ENCODE results near the gene MIPEP. TPM values are rescaled to one million over a fixed set of nuclear protein-coding genes. Genes with fewer than 3 reads are reported as not detected.

The MIPEP gene
- total RNA-seq, 1 donor from 2014 or later: 7.8 TPM

DNA sequence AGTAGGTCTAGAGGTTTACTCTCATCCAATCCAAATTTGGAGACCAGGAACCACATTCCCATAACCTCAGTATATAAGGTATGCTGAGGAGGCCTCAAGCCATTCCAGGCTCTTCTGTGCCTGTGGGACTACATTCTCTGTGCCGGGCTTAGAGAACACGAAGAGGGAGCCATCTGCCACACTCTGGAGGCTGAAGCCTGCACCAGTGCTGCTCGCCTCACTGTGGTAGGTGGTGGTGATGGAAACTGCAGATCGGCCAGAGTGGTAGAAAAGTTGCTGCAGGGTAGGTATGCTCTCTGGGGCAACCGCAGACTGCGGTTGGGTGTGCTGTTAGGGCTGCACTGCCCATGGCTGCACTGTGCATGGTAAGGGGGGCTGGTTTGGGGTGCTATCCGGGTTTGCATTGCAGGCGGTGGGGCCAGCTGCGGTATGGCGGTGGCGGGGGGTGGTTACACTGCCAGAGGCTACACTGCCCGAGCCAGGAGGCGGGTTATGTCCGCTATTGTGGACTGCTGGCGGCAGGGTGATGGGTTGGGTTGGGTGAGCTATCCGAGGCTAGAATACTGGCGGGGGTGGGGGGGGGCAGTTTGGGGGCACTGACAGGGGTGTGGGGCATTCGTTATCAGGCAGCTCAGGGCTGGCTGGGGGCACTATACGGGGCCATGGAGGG, 174.0 kb downstream of the MIPEP start:
- no peak for DNase-seq (ENCODE audit: low spot score)
- Mint-ChIP-seq H3K4me3 (no peak overlapping the region), H3K9me3 (no peaks in the 10 kb centered on the region), H3K4me1 (ENCODE audit: low read depth) (no peaks in the 10 kb centered on the region), H3K27ac (no peak overlapping the region), H3K36me3 (ENCODE audit: low read depth) (no peaks in the 10 kb centered on the region), H3K27me3 (ENCODE audit: insufficient read depth) (peaks cover 16% of the 10 kb centered on the region)
- intact Hi-C loops (cut with micrococcal nuclease): loop anchor here (5.0 to 10.0 kb wide), 2 partner anchors 157 to 250 kb away; no protein-coding TSS in a partner anchor

DNA sequence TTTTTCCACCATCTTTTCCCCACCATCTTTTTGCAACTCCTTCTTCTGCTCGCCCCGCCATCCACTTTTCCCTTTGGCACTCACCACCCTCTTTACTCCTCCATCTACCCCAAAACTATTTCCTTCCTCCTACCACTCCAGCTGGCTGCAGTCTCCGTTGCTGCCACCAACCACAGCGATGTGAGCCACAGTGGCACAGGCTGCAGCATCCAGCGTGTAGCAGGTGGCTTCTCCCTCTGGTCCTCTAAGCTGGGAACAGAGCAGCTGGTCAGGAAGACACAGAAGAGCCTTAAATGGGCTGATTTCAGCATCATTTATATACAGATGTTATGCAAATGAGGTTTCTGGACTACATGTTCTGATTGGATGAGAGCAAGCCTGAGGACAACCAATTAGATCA, 174.5 kb downstream of the MIPEP start:
- no peaks in the 10 kb centered on the region for H3K4me1 Mint-ChIP-seq (ENCODE audit: low read depth)
- no peaks in the 10 kb centered on the region for H3K36me3 Mint-ChIP-seq (ENCODE audit: low read depth)
- H3K27ac Mint-ChIP-seq: no peak overlapping the region
- H3K9me3 Mint-ChIP-seq: no peaks in the 10 kb centered on the region
- no peak for DNase-seq (ENCODE audit: low spot score)
- intact Hi-C loops (cut with micrococcal nuclease): loop anchor here (5.0 to 10.0 kb wide), 2 partner anchors 158 to 250 kb away; no protein-coding TSS in a partner anchor
- peaks cover 16% of the 10 kb centered on the region for H3K27me3 Mint-ChIP-seq (ENCODE audit: insufficient read depth)
- H3K4me3 Mint-ChIP-seq: no peak overlapping the region

DNA sequence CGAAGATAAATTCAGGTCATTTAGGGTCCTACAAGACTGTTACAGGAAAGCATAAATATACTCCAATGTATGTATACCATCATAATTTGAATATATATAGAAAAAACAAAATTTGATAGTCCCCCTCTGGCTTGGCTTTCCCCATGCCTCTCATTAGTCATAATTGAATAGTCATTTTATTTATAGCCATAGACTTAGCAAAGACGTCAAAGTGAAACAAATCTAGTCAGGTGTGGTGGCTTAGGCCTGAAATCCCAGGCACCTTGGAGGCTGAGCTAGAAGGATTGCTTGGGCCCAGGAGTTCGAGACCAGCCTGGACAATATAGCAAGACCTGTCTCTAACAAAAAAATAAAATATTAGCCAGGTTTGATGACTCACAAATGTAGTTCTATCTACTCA, 177.8 kb downstream of the MIPEP start:
- no peak for DNase-seq (ENCODE audit: low spot score)
- H3K27me3 Mint-ChIP-seq (ENCODE audit: insufficient read depth): peaks cover 13% of the 10 kb centered on the region
- intact Hi-C loops (cut with micrococcal nuclease): loop anchor here (10.0 kb wide), 1 partner anchor 247 kb away; no protein-coding TSS in a partner anchor
- H3K4me3 Mint-ChIP-seq: no peak overlapping the region
- H3K9me3 Mint-ChIP-seq: no peaks in the 10 kb centered on the region
- no peaks in the 10 kb centered on the region for H3K4me1 Mint-ChIP-seq (ENCODE audit: low read depth)
- H3K27ac Mint-ChIP-seq: no peak overlapping the region
- H3K36me3 Mint-ChIP-seq (ENCODE audit: low read depth): no peaks in the 10 kb centered on the region

DNA sequence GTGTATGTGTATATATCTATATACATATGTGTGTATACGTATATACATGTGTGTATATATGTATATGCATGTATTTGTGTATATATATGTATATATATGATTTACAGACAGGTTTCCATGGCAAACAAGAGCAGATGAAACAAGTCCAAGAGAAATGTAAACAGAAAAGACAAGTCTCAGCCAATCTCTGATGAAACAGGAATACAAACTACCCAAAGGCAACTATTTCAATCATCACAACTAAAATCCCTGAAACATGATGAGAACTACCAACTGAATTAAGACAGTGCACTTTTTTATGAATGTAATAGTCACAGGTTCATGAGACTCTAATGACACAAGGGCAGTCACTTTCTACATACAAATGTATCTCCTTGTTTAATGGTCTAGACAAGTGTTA, 178.8 kb downstream of the MIPEP start:
- Mint-ChIP-seq H3K27me3 (ENCODE audit: insufficient read depth) (peaks cover 15% of the 10 kb centered on the region), H3K9me3 (no peaks in the 10 kb centered on the region), H3K4me3 (no peak overlapping the region), H3K36me3 (ENCODE audit: low read depth) (no peaks in the 10 kb centered on the region), H3K27ac (no peak overlapping the region), H3K4me1 (ENCODE audit: low read depth) (no peaks in the 10 kb centered on the region)
- intact Hi-C loops (cut with micrococcal nuclease): loop anchor here (10.0 kb wide), 1 partner anchor 246 kb away; no protein-coding TSS in a partner anchor
- DNase-seq (ENCODE audit: low spot score): no peak

DNA sequence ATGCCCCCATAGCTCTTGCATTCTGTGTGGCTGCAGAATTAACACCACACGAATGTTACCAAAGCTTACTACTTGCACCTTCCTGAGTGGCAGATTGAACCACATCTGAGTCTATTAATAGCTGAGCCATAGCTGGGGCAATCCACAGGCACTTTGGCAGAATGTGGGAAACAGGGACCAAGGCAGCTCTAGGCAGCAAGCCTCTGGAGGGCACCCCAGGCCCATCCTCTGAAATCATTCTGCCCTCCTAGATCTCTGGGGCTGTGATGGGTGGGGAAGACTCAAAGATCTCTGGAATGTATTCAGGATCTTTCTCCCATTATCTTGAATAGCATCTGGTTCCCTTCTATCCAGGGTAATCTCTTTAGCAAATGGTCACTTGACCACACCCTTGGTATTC, 179.7 kb downstream of the MIPEP start:
- Mint-ChIP-seq H3K4me1 (ENCODE audit: low read depth) (no peaks in the 10 kb centered on the region), H3K27me3 (ENCODE audit: insufficient read depth) (peaks cover 13% of the 10 kb centered on the region), H3K36me3 (ENCODE audit: low read depth) (no peaks in the 10 kb centered on the region), H3K9me3 (no peaks in the 10 kb centered on the region), H3K27ac (no peak overlapping the region), H3K4me3 (no peak overlapping the region)
- DNase-seq (ENCODE audit: low spot score): no peak
- intact Hi-C loops (cut with micrococcal nuclease): no loop called here

DNA sequence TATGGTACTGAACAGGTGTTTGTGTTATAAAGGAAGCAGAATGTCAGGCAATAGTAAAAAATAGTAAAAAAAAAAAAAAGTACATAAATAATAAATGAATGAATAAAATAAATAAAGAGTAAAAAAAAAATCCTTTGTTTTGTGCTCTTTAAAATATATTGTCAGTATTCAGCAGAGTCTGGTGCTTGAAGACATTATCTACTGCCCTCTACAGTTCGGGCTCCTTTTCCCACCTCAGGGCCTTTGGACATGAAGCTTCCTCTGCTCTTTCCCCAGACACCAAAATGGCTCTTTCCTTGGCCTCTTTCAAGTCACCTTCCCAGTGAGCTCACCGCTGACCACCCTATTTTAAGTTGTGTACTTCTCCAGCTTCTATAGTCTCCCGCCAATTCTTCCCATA, 181.5 kb downstream of the MIPEP start:
- DNase-seq (ENCODE audit: low spot score): no peak
- intact Hi-C loops (cut with micrococcal nuclease): no loop called here
- Mint-ChIP-seq H3K27me3 (ENCODE audit: insufficient read depth) (peaks cover 7% of the 10 kb centered on the region), H3K4me3 (no peak overlapping the region), H3K27ac (no peak overlapping the region), H3K4me1 (ENCODE audit: low read depth) (no peaks in the 10 kb centered on the region), H3K36me3 (ENCODE audit: low read depth) (no peaks in the 10 kb centered on the region), H3K9me3 (no peaks in the 10 kb centered on the region)

DNA sequence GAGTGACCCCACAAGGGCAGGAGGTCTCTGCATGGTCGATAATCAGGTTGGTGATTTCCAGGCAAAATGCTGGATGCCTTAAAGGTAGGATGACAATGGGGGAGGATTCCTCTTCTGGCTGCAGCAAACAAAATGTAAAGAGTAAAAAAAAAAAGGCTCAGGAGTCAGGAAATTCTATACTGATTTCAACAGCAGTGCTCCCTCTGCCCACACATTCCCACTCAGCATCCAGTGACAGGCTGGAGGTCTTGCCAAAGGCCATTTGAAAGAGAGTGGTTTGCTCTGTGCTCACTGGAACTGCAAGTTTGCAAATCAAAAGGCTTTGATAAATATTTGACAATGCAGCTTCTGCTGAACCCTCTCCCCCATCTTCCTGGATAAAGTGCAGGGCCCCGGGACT, 183.6 kb downstream of the MIPEP start:
- intact Hi-C loops (cut with micrococcal nuclease): no loop called here
- Mint-ChIP-seq H3K36me3 (ENCODE audit: low read depth) (no peaks in the 10 kb centered on the region), H3K4me3 (no peak overlapping the region), H3K4me1 (ENCODE audit: low read depth) (no peaks in the 10 kb centered on the region), H3K9me3 (no peaks in the 10 kb centered on the region), H3K27me3 (ENCODE audit: insufficient read depth) (peaks cover 2% of the 10 kb centered on the region), H3K27ac (no peak overlapping the region)
- DNase-seq (ENCODE audit: low spot score): no peak

DNA sequence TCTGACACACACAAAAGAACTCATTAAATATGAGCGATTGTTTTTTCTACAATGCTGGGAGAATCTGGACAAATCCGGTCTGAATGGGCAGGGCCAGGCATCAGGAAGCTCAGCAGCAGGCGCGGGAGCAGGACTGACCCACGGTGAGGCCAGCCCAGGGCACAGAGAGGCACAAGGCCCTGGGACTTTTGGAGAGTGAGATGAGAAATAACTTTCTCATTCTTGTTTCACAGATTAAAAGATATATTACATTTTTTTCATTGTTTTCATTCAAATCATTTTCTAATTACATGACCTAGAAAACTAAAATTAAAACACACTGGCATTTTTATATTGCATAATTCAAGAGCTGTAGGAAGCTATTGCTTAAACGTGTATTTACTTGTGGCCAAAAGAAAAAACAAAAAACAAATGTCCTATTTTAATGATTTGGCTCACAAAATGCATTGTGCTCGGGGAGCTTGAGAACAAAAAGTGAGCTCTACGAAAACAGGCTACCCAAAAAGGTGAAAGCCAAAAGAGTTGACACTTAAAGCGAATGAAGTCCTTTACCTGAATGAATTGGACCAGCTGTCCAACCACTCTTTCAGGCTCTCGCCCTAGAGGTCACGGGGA, 185.8 kb downstream of the MIPEP start:
- Mint-ChIP-seq H3K27ac (no peak overlapping the region), H3K4me3 (no peak overlapping the region)
- no peak for DNase-seq (ENCODE audit: low spot score)

DNA sequence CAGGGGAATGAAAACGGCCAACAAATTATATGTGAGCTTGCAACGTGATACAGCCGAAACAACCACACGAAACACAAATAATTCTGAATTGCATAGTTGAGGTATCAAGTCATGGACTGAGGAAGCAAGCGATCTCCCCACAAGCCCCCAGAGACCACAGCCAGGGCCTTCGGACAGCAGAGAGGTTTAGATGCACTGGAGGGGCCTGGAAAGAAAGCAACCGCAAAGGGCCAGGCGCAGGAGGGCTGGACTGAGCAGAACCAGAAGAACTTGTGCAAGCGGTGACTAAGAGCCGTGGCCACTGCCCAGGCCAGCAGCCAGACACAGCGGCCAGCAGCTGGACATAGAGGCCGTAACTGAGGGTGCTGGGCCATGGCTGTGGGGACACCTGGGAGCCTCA, 187.6 kb downstream of the MIPEP start:
- Mint-ChIP-seq H3K9me3 (no peaks in the 10 kb centered on the region), H3K4me1 (ENCODE audit: low read depth) (peaks cover under 1% of the 10 kb centered on the region), H3K27ac (no peak overlapping the region), H3K27me3 (ENCODE audit: insufficient read depth) (peaks cover 4% of the 10 kb centered on the region), H3K36me3 (ENCODE audit: low read depth) (no peaks in the 10 kb centered on the region), H3K4me3 (no peak overlapping the region)
- no peak for DNase-seq (ENCODE audit: low spot score)
- intact Hi-C loops (cut with micrococcal nuclease): no loop called here

More for the DNA sequence above, 185.8 kb downstream of the MIPEP start:
- Mint-ChIP-seq H3K9me3 (no peaks in the 10 kb centered on the region), H3K4me1 (ENCODE audit: low read depth) (no peaks in the 10 kb centered on the region), H3K36me3 (ENCODE audit: low read depth) (no peaks in the 10 kb centered on the region), H3K27me3 (ENCODE audit: insufficient read depth) (peaks cover 4% of the 10 kb centered on the region)
- intact Hi-C loops (cut with micrococcal nuclease): no loop called here

DNA sequence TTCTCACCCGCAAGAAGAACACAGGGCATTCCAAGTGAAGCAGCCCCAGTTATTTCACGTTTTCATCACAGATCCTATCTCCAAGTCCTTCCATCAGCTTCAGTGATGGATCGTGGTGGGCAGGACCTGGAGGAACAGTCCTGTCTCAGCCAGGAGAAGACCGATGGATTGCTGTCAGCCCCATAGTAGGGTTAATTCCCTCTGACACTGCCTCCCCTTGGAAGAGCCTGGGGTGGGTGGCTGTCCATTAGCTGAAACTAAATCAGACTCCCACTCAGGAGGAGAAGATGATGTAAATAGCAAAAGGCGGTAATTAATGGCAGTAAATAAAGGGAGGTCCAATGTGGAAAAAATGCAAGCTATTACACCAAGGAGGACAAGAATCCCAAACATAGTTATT, 188.0 kb downstream of the MIPEP start:
- Mint-ChIP-seq H3K9me3 (no peaks in the 10 kb centered on the region), H3K4me3 (no peak overlapping the region), H3K27me3 (ENCODE audit: insufficient read depth) (peaks cover 6% of the 10 kb centered on the region), H3K4me1 (ENCODE audit: low read depth) (peaks cover 5% of the 10 kb centered on the region), H3K27ac (no peak overlapping the region), H3K36me3 (ENCODE audit: low read depth) (no peaks in the 10 kb centered on the region)
- intact Hi-C loops (cut with micrococcal nuclease): no loop called here
- DNase-seq (ENCODE audit: low spot score): no peak

DNA sequence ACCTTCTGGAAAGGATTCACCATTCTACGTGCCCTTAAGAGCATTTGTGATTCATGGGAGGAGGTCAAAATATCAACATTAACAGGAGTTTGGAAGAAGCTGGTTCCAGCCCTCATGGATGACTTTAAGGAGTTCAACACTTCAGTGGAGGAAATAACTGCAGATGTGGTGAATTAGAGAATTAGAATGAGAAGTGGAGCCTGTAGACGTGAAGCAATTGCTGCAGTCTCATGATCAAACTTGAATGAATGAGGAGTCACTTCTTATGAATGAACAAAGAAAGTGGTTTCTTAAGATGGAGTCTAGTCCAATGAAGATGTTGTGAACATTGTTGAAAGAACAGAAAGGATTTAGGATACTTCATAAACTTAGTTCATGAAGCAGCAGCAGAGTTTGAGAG, 189.9 kb downstream of the MIPEP start:
- no peak for DNase-seq (ENCODE audit: low spot score)
- H3K36me3 Mint-ChIP-seq (ENCODE audit: low read depth): peaks cover 2% of the 10 kb centered on the region
- H3K27me3 Mint-ChIP-seq (ENCODE audit: insufficient read depth): peaks cover 4% of the 10 kb centered on the region
- H3K4me1 Mint-ChIP-seq (ENCODE audit: low read depth): peaks cover 11% of the 10 kb centered on the region
- H3K9me3 Mint-ChIP-seq: no peaks in the 10 kb centered on the region
- no peak overlapping the region for H3K4me3 Mint-ChIP-seq
- intact Hi-C loops (cut with micrococcal nuclease): no loop called here
- no peak overlapping the region for H3K27ac Mint-ChIP-seq

DNA sequence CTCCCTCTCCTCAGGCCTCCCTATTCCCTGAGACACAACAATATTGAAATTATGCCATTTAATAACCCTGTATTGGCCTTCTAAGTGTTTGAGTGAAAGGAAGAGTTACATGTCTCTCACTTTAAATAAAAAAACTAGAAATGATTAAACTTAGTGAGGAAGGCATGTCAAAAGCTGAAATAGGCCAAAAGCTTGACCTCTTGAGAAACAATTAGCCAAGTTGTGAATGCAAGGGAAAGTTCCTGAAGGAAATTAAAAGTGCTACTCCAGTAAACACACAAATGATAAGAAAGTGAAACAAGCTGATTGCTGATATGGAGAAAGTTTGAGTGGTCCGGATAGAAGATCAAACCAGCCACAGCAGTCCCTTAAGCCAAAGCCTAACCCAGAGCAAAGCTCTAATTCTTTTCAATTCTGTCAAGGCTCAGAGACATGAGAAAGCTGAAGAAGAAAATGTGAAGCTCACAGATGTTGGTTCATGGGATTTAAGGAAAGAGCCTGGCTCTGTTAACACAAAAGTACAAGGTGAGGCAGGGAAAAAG, 191.4 kb downstream of the MIPEP start:
- Mint-ChIP-seq H3K36me3 (ENCODE audit: low read depth) (peaks cover 2% of the 10 kb centered on the region), H3K27me3 (ENCODE audit: insufficient read depth) (peaks cover 4% of the 10 kb centered on the region), H3K4me3 (no peak overlapping the region), H3K27ac (no peak overlapping the region), H3K9me3 (no peaks in the 10 kb centered on the region), H3K4me1 (ENCODE audit: low read depth) (peaks cover 11% of the 10 kb centered on the region)
- intact Hi-C loops (cut with micrococcal nuclease): no loop called here
- DNase-seq (ENCODE audit: low spot score): no peak

DNA sequence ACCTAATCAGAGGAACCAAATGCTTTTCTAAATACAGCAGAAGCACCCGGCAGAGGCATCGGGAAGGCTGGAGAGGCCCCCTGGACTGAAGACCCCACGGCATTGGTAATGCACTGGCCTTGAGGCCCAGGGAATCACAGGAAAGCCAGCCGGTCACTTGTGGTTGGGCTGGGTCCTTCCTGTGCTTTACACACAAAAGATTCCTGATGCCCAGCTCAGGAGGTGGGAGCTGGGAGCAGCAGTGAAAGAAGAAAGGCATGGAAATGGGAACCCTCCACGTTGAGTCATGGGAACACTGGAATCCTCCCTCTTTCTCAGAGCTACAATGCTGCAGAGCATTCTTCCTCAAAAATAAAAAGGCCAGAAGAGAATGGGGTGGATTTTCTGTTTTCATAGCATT, 192.6 kb downstream of the MIPEP start:
- peaks cover 11% of the 10 kb centered on the region for H3K4me1 Mint-ChIP-seq (ENCODE audit: low read depth)
- H3K9me3 Mint-ChIP-seq: no peaks in the 10 kb centered on the region
- DNase-seq (ENCODE audit: low spot score): no peak
- intact Hi-C loops (cut with micrococcal nuclease): no loop called here
- H3K27ac Mint-ChIP-seq: no peak overlapping the region
- H3K27me3 Mint-ChIP-seq (ENCODE audit: insufficient read depth): peaks cover 6% of the 10 kb centered on the region
- peaks cover 2% of the 10 kb centered on the region for H3K36me3 Mint-ChIP-seq (ENCODE audit: low read depth)
- no peak overlapping the region for H3K4me3 Mint-ChIP-seq
